Nephron (organoid): ENCODE data around the gene ENO4.

Experiments
- H3K27ac Mint-ChIP-seq, 3 experiments: 2 replicates each; pipeline ENCODE4 v1.8.0; 2020; ENCODE audit warnings: mixed read lengths in 3 of 3, mild to moderate bottlenecking in 2 of 3, moderate library complexity in 1 of 3
- H3K27me3 Mint-ChIP-seq: 2 replicates; pipeline ENCODE4 v1.8.0; 2021; ENCODE audit warnings: low read depth, mild to moderate bottlenecking, moderate library complexity, mixed read lengths
- H3K36me3 Mint-ChIP-seq: 2 replicates; pipeline ENCODE4 v1.8.0; 2020; ENCODE audit warnings: low read depth, mixed read lengths
- H3K4me1 Mint-ChIP-seq: 2 replicates; pipeline ENCODE4 v1.8.0; 2020; ENCODE audit warnings: mixed read lengths
- H3K4me3 Mint-ChIP-seq, 3 experiments: 2 replicates each; pipeline ENCODE4 v1.8.0; 2020; ENCODE audit warnings: mild to moderate bottlenecking in 3 of 3, mixed read lengths in 3 of 3, moderate library complexity in 2 of 3
- H3K9me3 Mint-ChIP-seq: 2 replicates; pipeline ENCODE4 v1.8.0; 2020; ENCODE audit warnings: mixed read lengths
- CTCF ChIP-seq, 3 experiments: fragments of 200-600 bp; sonication (generic); IDR thresholded peaks; one replicate each; pipeline ENCODE4 v1.5.0; 2021; ENCODE audit warnings: antibody characterized with exemption in 3 of 3; ENCODE audit not compliant: unreplicated experiment in 3 of 3

The ENO4 gene

GRCh38 chr10:116909307-116909706 lies 60.0 kb downstream of the ENO4 start:
- Mint-ChIP-seq H3K27ac (no peak overlapping the region), H3K27me3 (no peaks in the 10 kb centered on the region)

GRCh38 chr10:116910910-116911309 lies 61.6 kb downstream of the ENO4 start:
- Mint-ChIP-seq H3K9me3 (no peaks in the 10 kb centered on the region), H3K36me3 (peaks cover 4% of the 10 kb centered on the region), H3K4me1 (peaks cover 64% of the 10 kb centered on the region), H3K4me3 (peak overlapping the region in 1 of 3 experiments; percentile 64), H3K27me3 (no peaks in the 10 kb centered on the region), H3K27ac (peak overlapping the region in 2 of 3 experiments; percentile 73 to 79)
- TF ChIP-seq CTCF (IDR thresholded peaks at IDR 0.05; ENCODE audit: unreplicated experiment in 3 of 3), result no peak

More at GRCh38 chr10:116909307-116909706, 60.0 kb downstream of the ENO4 start:
- no peak overlapping the region for H3K4me3 Mint-ChIP-seq
- H3K4me1 Mint-ChIP-seq, result peaks cover 49% of the 10 kb centered on the region
- no peak for TF ChIP-seq CTCF (IDR thresholded peaks at IDR 0.05; ENCODE audit: unreplicated experiment in 3 of 3)
- H3K9me3 Mint-ChIP-seq, result no peaks in the 10 kb centered on the region
- peaks cover 1% of the 10 kb centered on the region for H3K36me3 Mint-ChIP-seq

GRCh38 chr10:116912162-116912561 lies 62.9 kb downstream of the ENO4 start:
- no peak for TF ChIP-seq CTCF (IDR thresholded peaks at IDR 0.05; ENCODE audit: unreplicated experiment in 3 of 3)
- Mint-ChIP-seq H3K4me3 (peak overlapping the region in 1 of 3 experiments; percentile 42), H3K4me1 (peaks cover 58% of the 10 kb centered on the region), H3K27me3 (no peaks in the 10 kb centered on the region), H3K9me3 (no peaks in the 10 kb centered on the region), H3K27ac (peak overlapping the region in 1 of 3 experiments; percentile 79), H3K36me3 (peaks cover 4% of the 10 kb centered on the region)

- TF ChIP-seq CTCF (IDR thresholded peaks at IDR 0.05; ENCODE audit: unreplicated experiment in 3 of 3), result no peak
- Mint-ChIP-seq H3K36me3 (peaks cover 4% of the 10 kb centered on the region), H3K27ac (peak overlapping the region in 1 of 3 experiments; percentile 67), H3K27me3 (no peaks in the 10 kb centered on the region), H3K4me3 (no peak overlapping the region), H3K4me1 (peaks cover 51% of the 10 kb centered on the region), H3K9me3 (no peaks in the 10 kb centered on the region)
These were observed 64.4 kb downstream of the ENO4 start for GRCh38 chr10:116913695-116914094.

- H3K27ac Mint-ChIP-seq, result peak overlapping the region; percentile 23 to 48 (median 24)
- H3K9me3 Mint-ChIP-seq, result no peaks in the 10 kb centered on the region
- H3K36me3 Mint-ChIP-seq, result peaks cover 10% of the 10 kb centered on the region
- peak overlapping the region in 1 of 3 experiments; percentile 58 for H3K4me3 Mint-ChIP-seq
- H3K27me3 Mint-ChIP-seq, result no peaks in the 10 kb centered on the region
- TF ChIP-seq CTCF (IDR thresholded peaks at IDR 0.05; ENCODE audit: unreplicated experiment in 3 of 3), result no peak
- H3K4me1 Mint-ChIP-seq, result peaks cover 45% of the 10 kb centered on the region
These were observed 66.0 kb downstream of the ENO4 start for GRCh38 chr10:116915340-116915739.

- Mint-ChIP-seq H3K9me3 (no peaks in the 10 kb centered on the region), H3K4me1 (peaks cover 26% of the 10 kb centered on the region), H3K4me3 (no peak overlapping the region), H3K36me3 (peaks cover 17% of the 10 kb centered on the region), H3K27me3 (no peaks in the 10 kb centered on the region), H3K27ac (no peak overlapping the region)
- TF ChIP-seq CTCF (IDR thresholded peaks at IDR 0.05; ENCODE audit: unreplicated experiment in 3 of 3), result no peak
These were observed 68.2 kb downstream of the ENO4 start for GRCh38 chr10:116917481-116917880.
